Activated CD4-positive, alpha-beta T cell treated with anti-CD3 and anti-CD28 coated beads, Interleukin-2, amount 10 ng/mL, durations not matched to agents 7 days and 5 days (primary cell): ENCODE results near the gene TNNC1. TPM values are rescaled to one million over a fixed set of nuclear protein-coding genes. Genes with fewer than 3 reads are reported as not detected.

Experiments used
- CTCF ChIA-PET: fragments of 350-600 bp; sonication (Branson Sonifier 250); formaldehyde crosslinking; loops from one replicate; lab custom pipeline; 2021; ENCODE audit warnings: antibody characterized with exemption; lab: Charles Lee
- POLR2A ChIA-PET: fragments of 350-600 bp; sonication (Branson Sonifier 250); formaldehyde crosslinking; loops from one replicate; lab custom pipeline; 2021; ENCODE audit warnings: antibody characterized with exemption; lab: Charles Lee
- DNase-seq: peaks from one replicate; pipeline ENCODE4 v3.0.0-alpha.2; 2020
- H3K27ac Mint-ChIP-seq: one replicate; pipeline ENCODE4 v1.8.0; 2021; ENCODE audit warnings: mild to moderate bottlenecking, moderate library complexity, mixed read lengths
- H3K27me3 Mint-ChIP-seq: one replicate; pipeline ENCODE4 v1.8.0; 2021; ENCODE audit warnings: mixed read lengths
- H3K36me3 Mint-ChIP-seq: one replicate; pipeline ENCODE4 v1.8.0; 2021; ENCODE audit warnings: low read depth, mixed read lengths
- H3K4me1 Mint-ChIP-seq: one replicate; pipeline ENCODE4 v1.8.0; 2021; ENCODE audit warnings: mixed read lengths
- H3K4me3 Mint-ChIP-seq: one replicate; pipeline ENCODE4 v1.8.0; 2021; ENCODE audit warnings: mild to moderate bottlenecking, moderate library complexity, mixed read lengths
- H3K9me3 Mint-ChIP-seq: one replicate; pipeline ENCODE4 v1.8.0; 2021; ENCODE audit warnings: mixed read lengths
- total RNA-seq, 2 experiments: library from RNA; stranded (reverse); gene quantifications; one replicate each; pipeline ENCODE4 v1.2.3, GENCODE V29; 2021

TNNC1 gene
- total RNA-seq, 2 experiments from 2014 or later, result 1.5 to 2.1 TPM

DNA sequence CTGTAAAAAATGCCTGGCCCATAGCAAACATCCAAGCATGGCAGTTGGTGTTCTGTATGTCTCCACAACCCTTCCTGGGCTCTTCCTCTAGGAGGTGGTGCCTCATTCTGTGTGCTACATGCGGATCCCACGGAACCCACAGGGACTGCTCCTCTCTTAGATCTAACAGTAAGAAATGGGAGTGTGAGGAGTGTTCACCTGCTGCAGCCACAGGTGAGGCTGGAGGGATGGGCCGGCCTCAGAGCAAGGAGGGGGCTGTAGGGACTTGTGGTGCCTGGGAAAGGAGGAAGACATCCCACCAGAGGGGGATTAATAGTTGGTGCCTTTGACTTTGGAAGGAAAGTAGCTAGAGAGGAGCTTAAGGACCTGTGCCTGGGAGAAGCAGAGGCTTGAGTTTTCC lies 31.2 kb downstream of the TNNC1 start:
- Mint-ChIP-seq H3K4me3 (no peak overlapping the region), H3K36me3 (peaks cover under 1% of the 10 kb centered on the region), H3K4me1 (no peaks in the 10 kb centered on the region), H3K27me3 (no peaks in the 10 kb centered on the region), H3K9me3 (no peaks in the 10 kb centered on the region), H3K27ac (no peak overlapping the region)
- CTCF ChIA-PET, result no interaction called here
- POLR2A ChIA-PET, result no interaction called here
- no peak for DNase-seq

- Mint-ChIP-seq H3K4me3 (no peak overlapping the region), H3K27ac (no peak overlapping the region), H3K9me3 (no peaks in the 10 kb centered on the region), H3K36me3 (peaks cover 9% of the 10 kb centered on the region), H3K4me1 (peaks cover 3% of the 10 kb centered on the region), H3K27me3 (no peaks in the 10 kb centered on the region)
- POLR2A ChIA-PET, result no interaction called here
- DNase-seq, result no peak
- CTCF ChIA-PET, result interaction anchor here (0.6 to 1.5 kb wide), 3 partner anchors 15 to 436 kb away, joined by 3 to 4 read pairs (median 4); no protein-coding TSS in a partner anchor
These were observed 33.5 kb downstream of the TNNC1 start for GRCh38 chr3:52420388-52420787.

DNA sequence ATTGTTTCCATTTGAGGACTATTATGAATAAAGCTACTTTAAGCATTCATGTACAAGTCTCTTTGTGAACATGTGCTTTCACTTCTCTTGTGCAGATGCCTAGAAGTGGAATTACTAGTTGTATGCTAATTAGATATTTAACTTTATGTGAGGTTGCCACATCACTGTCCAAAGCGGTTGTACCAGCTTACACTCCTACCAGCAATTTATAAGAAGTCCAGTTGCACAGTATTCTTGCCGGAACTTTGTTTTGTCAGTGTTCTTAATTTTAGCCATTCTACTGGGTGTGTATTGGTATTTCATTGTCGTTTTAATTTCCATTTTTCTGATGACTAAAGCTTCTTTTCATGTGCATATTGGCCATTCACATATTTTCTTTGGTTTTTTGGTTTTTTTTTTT lies 38.0 kb downstream of the TNNC1 start:
- H3K27me3 Mint-ChIP-seq, result no peaks in the 10 kb centered on the region
- no peak overlapping the region for H3K4me3 Mint-ChIP-seq
- peaks cover 18% of the 10 kb centered on the region for H3K36me3 Mint-ChIP-seq
- no peaks in the 10 kb centered on the region for H3K9me3 Mint-ChIP-seq
- H3K4me1 Mint-ChIP-seq, result peaks cover 35% of the 10 kb centered on the region
- no peak for DNase-seq
- CTCF ChIA-PET, result interaction anchor here (0.5 kb wide), 1 partner anchor 237 kb away, joined by 3 read pairs; no protein-coding TSS in a partner anchor
- no peak overlapping the region for H3K27ac Mint-ChIP-seq
- POLR2A ChIA-PET, result no interaction called here

DNA sequence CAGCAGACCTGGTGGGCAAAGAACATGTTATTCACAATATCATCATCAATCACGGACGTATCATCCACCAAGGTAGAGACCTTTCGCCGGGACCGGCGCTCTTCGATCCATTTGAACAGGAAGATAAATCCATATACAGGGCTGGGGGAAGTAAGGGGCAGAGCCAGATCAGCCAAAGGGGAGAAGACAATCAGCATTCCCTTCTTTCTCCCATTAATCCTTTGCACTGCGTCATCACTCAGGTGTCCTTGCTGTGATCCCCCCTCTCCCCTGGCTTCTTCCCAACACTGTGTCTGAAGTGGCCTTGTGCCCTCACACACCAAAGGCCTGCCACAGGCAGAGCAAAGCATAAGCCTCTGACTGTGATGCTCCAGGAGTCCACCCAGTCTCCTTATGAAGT lies 45.4 kb downstream of the TNNC1 start:
- peaks cover 23% of the 10 kb centered on the region for H3K36me3 Mint-ChIP-seq
- no peaks in the 10 kb centered on the region for H3K27me3 Mint-ChIP-seq
- peak overlapping the region; percentile 93 for H3K27ac Mint-ChIP-seq
- CTCF ChIA-PET, result interaction anchor here (0.6 kb wide), 1 partner anchor 69 kb away, joined by 3 read pairs; no protein-coding TSS in a partner anchor
- H3K9me3 Mint-ChIP-seq, result no peaks in the 10 kb centered on the region
- POLR2A ChIA-PET, result no interaction called here
- peaks cover 42% of the 10 kb centered on the region for H3K4me1 Mint-ChIP-seq
- DNase-seq, result no peak
- H3K4me3 Mint-ChIP-seq, result peak overlapping the region; percentile 93

DNA sequence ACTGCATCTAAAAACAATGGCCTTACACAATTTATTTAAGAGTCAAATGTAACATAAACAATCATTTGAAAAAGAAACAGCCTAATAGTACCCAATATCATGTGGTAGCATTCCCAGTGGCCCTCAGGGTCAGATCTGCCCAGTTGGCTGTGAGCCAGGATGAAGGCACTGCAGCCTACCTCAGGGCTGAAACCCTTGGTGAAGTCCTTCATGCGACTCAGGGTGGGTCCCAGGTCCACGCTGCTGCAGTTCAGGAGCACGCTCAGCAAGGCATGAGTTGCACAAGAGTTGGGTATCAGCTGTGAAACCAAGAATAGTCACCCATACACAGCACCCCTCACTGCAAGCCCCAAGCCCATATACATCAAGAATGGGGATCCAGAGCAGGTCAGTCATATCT lies 46.1 kb downstream of the TNNC1 start:
- Mint-ChIP-seq H3K27ac (no peak overlapping the region), H3K4me3 (no peak overlapping the region), H3K4me1 (peaks cover 38% of the 10 kb centered on the region), H3K27me3 (no peaks in the 10 kb centered on the region), H3K9me3 (no peaks in the 10 kb centered on the region), H3K36me3 (peaks cover 29% of the 10 kb centered on the region)
- CTCF ChIA-PET, result interaction anchor here (1.3 to 1.5 kb wide), 2 partner anchors 23 to 40 kb away, joined by 3 read pairs; no protein-coding TSS in a partner anchor
- no peak for DNase-seq
- POLR2A ChIA-PET, result no interaction called here

DNA sequence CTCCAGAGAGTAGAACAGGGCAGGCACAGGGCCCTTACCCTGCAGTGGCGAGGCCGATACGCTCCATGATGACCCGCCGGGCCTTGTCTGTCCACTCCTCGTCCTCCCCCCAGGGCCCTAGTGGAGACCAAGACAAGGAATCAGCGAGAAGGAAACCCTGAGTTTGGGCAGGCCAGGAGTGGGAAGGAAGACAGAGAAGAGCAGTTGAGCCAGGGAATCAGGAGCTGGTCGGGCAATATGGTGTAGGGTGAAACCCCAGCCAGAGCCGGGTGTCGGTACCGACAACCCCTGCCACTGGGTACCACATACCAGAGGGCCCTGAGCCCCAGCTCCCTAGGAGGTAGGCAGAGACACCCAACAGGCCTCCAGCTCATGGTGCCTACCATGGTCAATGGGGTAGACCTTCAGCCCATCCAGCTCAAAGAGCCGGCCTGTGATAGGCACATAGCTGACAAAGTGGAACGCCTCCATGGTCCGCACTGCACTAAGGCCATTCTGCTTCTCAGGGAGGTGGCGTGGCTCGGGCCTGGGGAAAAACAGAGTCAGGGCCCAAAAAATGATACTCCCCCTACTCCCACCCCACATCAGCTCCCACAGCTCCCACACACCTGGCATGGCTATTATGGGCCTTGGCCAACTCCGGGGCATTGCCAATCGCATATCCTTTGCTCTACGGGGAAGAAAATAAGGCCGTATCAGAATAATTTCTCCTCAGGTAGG lies 46.9 kb downstream of the TNNC1 start:
- H3K4me3 Mint-ChIP-seq, result no peak overlapping the region
- peaks cover 29% of the 10 kb centered on the region for H3K4me1 Mint-ChIP-seq
- no peak overlapping the region for H3K27ac Mint-ChIP-seq
- no peak for DNase-seq
- no peaks in the 10 kb centered on the region for H3K9me3 Mint-ChIP-seq
- ChIA-PET CTCF (interaction anchor here (0.5 to 1.5 kb wide), 5 partner anchors 22 to 374 kb away, joined by 3 read pairs; no protein-coding TSS in a partner anchor), POLR2A (interaction anchor here (0.6 kb wide), 1 partner anchor 408 kb away, joined by 3 read pairs; no protein-coding TSS in a partner anchor)
- H3K36me3 Mint-ChIP-seq, result peaks cover 33% of the 10 kb centered on the region
- H3K27me3 Mint-ChIP-seq, result no peaks in the 10 kb centered on the region

GRCh38 chr3:52406231-52406661 lies 47.6 kb downstream of the TNNC1 start:
- peaks cover 33% of the 10 kb centered on the region for H3K36me3 Mint-ChIP-seq
- POLR2A ChIA-PET, result interaction anchor here (0.6 kb wide), 1 partner anchor 409 kb away, joined by 3 read pairs; no protein-coding TSS in a partner anchor

DNA sequence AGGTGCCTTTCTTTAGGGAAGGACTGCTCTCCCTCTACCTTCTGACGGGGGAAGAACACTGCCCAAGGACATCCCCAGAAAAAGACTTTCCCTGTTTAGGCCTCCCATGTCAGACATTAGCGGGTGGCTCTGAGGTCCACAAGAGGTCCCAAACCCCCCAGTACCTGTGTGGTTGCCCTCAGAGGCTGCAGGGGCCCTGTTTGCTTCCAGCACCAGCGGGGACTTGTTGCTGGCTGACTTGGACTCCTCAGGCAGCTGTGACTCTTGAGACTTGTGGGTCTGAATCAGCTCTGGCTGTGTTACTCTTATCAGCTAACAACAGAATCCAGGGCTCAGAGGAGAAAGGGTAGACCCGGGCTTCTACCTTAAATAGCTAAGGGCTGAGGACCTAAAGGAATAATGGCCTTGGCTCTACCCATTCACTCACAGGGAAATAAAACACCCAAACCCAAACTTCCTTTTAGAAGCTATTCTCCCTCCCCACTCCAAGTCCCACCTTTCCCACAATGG lies 48.2 kb downstream of the TNNC1 start:
- CTCF ChIA-PET, result interaction anchor here (1.6 kb wide), 2 partner anchors 15 to 17 kb away, joined by 4 read pairs; no protein-coding TSS in a partner anchor
- Mint-ChIP-seq H3K9me3 (no peaks in the 10 kb centered on the region), H3K36me3 (peaks cover 33% of the 10 kb centered on the region), H3K4me3 (no peak overlapping the region), H3K4me1 (peaks cover 18% of the 10 kb centered on the region), H3K27me3 (no peaks in the 10 kb centered on the region), H3K27ac (no peak overlapping the region)
- no peak for DNase-seq
- POLR2A ChIA-PET, result no interaction called here

More at GRCh38 chr3:52406231-52406661, 47.6 kb downstream of the TNNC1 start:
- H3K4me3 Mint-ChIP-seq, result no peak overlapping the region
- H3K27me3 Mint-ChIP-seq, result no peaks in the 10 kb centered on the region
- CTCF ChIA-PET, result interaction anchor here (1.2 to 1.3 kb wide), 2 partner anchors 23 to 286 kb away, joined by 3 read pairs; no protein-coding TSS in a partner anchor
- H3K9me3 Mint-ChIP-seq, result no peaks in the 10 kb centered on the region
- peaks cover 22% of the 10 kb centered on the region for H3K4me1 Mint-ChIP-seq
- no peak overlapping the region for H3K27ac Mint-ChIP-seq
- DNase-seq, result no peak

DNA sequence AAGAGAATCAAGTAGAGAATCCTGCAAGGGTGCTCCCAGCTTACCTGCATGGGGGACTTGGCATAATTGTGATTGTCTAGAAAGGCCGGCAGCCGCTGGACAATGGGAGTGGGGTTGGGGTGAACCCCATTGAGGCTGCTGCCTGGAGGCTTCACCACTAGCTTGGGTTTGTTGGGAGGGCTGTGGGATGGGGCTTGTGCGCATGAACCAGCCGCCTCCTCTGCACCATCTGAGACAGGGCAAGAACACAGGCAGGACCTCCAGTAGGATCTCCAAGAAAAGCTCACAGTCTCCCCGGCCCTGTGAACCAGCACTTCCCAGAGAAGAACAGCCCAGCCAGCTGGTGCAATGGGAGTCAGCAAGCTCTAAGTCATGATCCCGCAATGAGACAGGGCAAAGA lies 48.8 kb downstream of the TNNC1 start:
- Mint-ChIP-seq H3K36me3 (peaks cover 33% of the 10 kb centered on the region), H3K27ac (no peak overlapping the region), H3K9me3 (no peaks in the 10 kb centered on the region), H3K4me1 (peaks cover 18% of the 10 kb centered on the region), H3K27me3 (no peaks in the 10 kb centered on the region), H3K4me3 (no peak overlapping the region)
- ChIA-PET CTCF (interaction anchor here (1.2 to 1.6 kb wide), 3 partner anchors 15 to 106 kb away, joined by 3 to 4 read pairs (median 4); no protein-coding TSS in a partner anchor), POLR2A (no interaction called here)
- no peak for DNase-seq

GRCh38 chr3:52404391-52404790 lies 49.5 kb downstream of the TNNC1 start:
- Mint-ChIP-seq H3K4me3 (no peak overlapping the region), H3K27ac (peak overlapping the region; percentile 44), H3K4me1 (peaks cover 18% of the 10 kb centered on the region), H3K36me3 (peaks cover 33% of the 10 kb centered on the region), H3K9me3 (no peaks in the 10 kb centered on the region), H3K27me3 (no peaks in the 10 kb centered on the region)
- POLR2A ChIA-PET, result no interaction called here
- DNase-seq, result no peak
- CTCF ChIA-PET, result interaction anchor here (1.2 to 1.6 kb wide), 3 partner anchors 16 to 106 kb away, joined by 3 to 4 read pairs (median 4); no protein-coding TSS in a partner anchor

GRCh38 chr3:52403955-52404354 lies 49.9 kb downstream of the TNNC1 start:
- peaks cover 33% of the 10 kb centered on the region for H3K36me3 Mint-ChIP-seq
- no peak overlapping the region for H3K4me3 Mint-ChIP-seq
- POLR2A ChIA-PET, result no interaction called here
- H3K27ac Mint-ChIP-seq, result no peak overlapping the region
- DNase-seq, result no peak
- no peaks in the 10 kb centered on the region for H3K9me3 Mint-ChIP-seq
- H3K4me1 Mint-ChIP-seq, result peaks cover 14% of the 10 kb centered on the region
- no peaks in the 10 kb centered on the region for H3K27me3 Mint-ChIP-seq
- CTCF ChIA-PET, result interaction anchor here (1.2 to 1.6 kb wide), 2 partner anchors 15 to 107 kb away, joined by 3 to 4 read pairs; no protein-coding TSS in a partner anchor

GRCh38 chr3:52403271-52403841 lies 50.5 kb downstream of the TNNC1 start:
- CTCF ChIA-PET, result interaction anchor here (2.7 kb wide), 1 partner anchor 9 kb away, joined by 11 read pairs; no protein-coding TSS in a partner anchor
- POLR2A ChIA-PET, result interaction anchor here (0.5 to 0.6 kb wide), 2 partner anchors 9 to 64 kb away, joined by 3 to 4 read pairs; no protein-coding TSS in a partner anchor
- Mint-ChIP-seq H3K4me3 (no peak overlapping the region), H3K4me1 (peaks cover 8% of the 10 kb centered on the region), H3K9me3 (no peaks in the 10 kb centered on the region), H3K36me3 (peaks cover 33% of the 10 kb centered on the region), H3K27me3 (no peaks in the 10 kb centered on the region), H3K27ac (no peak overlapping the region)
- no peak for DNase-seq
